SH-SY5Y (cell line): ENCODE measurements around the gene FATE1.

ENCODE experiments used
- GATA2 ChIP-seq: IDR thresholded peaks from 2 replicates; pipeline ENCODE4 v1.6.1; 2011; ENCODE audit warnings: mild to moderate bottlenecking, low read depth, low read length
- GATA3 ChIP-seq: IDR thresholded peaks from 2 replicates; pipeline ENCODE4 v1.6.1; 2011; ENCODE audit warnings: low read depth, mild to moderate bottlenecking, low read length, moderate library complexity

- TF ChIP-seq GATA2 (no peak), GATA3 (no peak)
These were observed 26.5 kb downstream of the FATE1 start for GRCh38 chrX:151742311-151742710.
